GM12874 (cell line): ENCODE measurements around the gene ADAMTS9.

Experiments used
- CTCF ChIP-seq: IDR thresholded peaks from 2 replicates; pipeline ENCODE4 v1.5.1; 2011; ENCODE audit warnings: low read depth, mild to moderate bottlenecking, control low read depth, low read length, moderate library complexity; ENCODE audit not compliant: insufficient read depth

ADAMTS9 gene

GRCh38 chr3:64718976-64719375 lies 31.2 kb upstream of the ADAMTS9 start:
- TF ChIP-seq CTCF = no peak

GRCh38 chr3:64717872-64718613 lies 30.2 kb upstream of the ADAMTS9 start:
- no peak for TF ChIP-seq CTCF

- no peak for TF ChIP-seq CTCF
These were observed 29.6 kb upstream of the ADAMTS9 start for GRCh38 chr3:64717411-64717810.

- no peak for TF ChIP-seq CTCF
These were observed 28.4 kb upstream of the ADAMTS9 start for GRCh38 chr3:64716110-64716710.

GRCh38 chr3:64715211-64715982 lies 27.6 kb upstream of the ADAMTS9 start:
- no peak for TF ChIP-seq CTCF

GRCh38 chr3:64708456-64708855 lies 20.7 kb upstream of the ADAMTS9 start:
- no peak for TF ChIP-seq CTCF

GRCh38 chr3:64705946-64706345 lies 18.1 kb upstream of the ADAMTS9 start:
- no peak for TF ChIP-seq CTCF
